ENCODE results near the gene TGFBRAP1.

The TGFBRAP1 gene, protein sequence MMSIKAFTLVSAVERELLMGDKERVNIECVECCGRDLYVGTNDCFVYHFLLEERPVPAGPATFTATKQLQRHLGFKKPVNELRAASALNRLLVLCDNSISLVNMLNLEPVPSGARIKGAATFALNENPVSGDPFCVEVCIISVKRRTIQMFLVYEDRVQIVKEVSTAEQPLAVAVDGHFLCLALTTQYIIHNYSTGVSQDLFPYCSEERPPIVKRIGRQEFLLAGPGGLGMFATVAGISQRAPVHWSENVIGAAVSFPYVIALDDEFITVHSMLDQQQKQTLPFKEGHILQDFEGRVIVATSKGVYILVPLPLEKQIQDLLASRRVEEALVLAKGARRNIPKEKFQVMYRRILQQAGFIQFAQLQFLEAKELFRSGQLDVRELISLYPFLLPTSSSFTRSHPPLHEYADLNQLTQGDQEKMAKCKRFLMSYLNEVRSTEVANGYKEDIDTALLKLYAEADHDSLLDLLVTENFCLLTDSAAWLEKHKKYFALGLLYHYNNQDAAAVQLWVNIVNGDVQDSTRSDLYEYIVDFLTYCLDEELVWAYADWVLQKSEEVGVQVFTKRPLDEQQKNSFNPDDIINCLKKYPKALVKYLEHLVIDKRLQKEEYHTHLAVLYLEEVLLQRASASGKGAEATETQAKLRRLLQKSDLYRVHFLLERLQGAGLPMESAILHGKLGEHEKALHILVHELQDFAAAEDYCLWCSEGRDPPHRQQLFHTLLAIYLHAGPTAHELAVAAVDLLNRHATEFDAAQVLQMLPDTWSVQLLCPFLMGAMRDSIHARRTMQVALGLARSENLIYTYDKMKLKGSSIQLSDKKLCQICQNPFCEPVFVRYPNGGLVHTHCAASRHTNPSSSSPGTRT

GRCh38 chr2:105329561-105330495 lies at the start of gene TGFBRAP1:
Gene TGFBRAP1, minus strand, starts transcription at chr2:105329735. Its CDS starts 21,434 bp downstream, at chr2:105308301.
- DNase-seq: no peak

GRCh38 chr2:105378921-105379383 lies 49.4 kb upstream of the TGFBRAP1 start:
- DNase-seq: no peak

DNA sequence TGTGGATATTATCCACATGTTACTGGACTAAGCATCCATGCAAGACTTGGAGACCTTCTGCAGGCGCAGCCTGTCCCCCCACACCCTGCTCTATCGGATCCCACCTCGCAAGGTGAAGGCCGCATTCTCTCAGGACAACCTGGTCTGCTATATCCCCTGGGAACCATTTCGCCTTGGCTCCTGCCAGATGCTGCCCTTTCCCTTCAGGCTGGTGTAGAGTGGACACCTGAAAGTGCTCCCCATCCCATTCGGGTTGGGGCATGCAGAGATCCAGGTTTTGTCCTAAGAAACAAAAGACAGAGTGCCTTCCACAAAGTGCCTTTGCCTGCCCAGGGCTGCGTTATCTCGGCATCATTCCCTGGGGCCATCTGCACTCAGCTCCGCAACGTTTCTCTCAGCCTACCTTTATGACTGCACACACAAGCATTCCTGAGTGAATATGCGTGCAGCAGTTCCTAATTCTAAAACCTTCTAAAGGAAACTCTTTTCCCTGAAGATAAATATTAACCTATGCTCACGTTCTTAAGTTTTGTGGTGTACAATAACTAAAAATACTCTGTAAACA lies 48.8 kb upstream of the TGFBRAP1 start:
- DNase-seq: no peak

GRCh38 chr2:105377871-105378270 lies 48.3 kb upstream of the TGFBRAP1 start:
- DNase-seq: no peak

GRCh38 chr2:105376789-105377240 lies 47.3 kb upstream of the TGFBRAP1 start:
- DNase-seq: no peak

DNA sequence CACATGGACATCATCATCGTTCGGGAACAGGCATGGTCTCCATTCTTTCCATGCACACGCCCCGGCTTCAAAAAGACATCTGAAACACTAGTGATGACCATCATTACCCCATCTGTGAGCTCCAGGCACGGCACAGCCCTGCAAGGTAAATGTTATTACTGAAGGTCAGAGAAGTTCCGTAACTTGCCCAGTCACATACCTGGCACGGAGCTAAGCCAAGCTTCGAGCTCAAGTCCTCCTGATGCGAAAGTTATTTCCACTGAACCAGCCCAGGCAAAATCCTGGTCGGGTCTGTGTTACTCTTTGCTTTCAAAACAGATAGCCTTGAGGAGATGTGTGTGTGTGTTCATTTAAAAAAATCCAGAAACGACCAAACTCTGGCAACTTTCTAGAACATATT lies 46.5 kb upstream of the TGFBRAP1 start:
- no peak for DNase-seq

DNA sequence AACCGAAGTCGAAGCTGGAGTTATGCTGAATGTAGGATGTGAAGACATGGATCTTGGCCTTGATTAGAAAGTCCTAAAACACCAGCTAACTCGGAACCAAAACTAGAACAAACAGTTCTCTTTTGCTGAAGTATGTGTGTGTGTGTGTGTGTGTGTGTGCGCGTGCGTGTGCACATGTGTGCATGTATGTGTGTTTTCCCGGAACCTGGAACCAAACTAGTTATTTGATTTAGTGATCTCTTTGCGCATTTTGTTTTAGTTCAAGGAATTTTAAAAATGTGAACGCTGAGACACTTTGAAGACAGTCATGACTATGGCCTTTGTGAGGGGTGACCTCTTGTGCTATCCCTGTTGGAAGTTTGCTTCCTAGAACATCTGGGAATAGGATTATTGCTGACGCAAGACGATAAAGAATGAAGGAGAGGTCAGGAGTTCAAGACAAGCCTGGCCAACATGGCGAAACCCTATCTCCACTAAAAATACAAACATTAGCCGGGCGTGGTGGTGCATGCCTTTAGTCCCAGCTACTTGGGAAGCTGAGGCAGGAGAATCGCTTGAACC lies 45.5 kb upstream of the TGFBRAP1 start:
- no peak for DNase-seq

DNA sequence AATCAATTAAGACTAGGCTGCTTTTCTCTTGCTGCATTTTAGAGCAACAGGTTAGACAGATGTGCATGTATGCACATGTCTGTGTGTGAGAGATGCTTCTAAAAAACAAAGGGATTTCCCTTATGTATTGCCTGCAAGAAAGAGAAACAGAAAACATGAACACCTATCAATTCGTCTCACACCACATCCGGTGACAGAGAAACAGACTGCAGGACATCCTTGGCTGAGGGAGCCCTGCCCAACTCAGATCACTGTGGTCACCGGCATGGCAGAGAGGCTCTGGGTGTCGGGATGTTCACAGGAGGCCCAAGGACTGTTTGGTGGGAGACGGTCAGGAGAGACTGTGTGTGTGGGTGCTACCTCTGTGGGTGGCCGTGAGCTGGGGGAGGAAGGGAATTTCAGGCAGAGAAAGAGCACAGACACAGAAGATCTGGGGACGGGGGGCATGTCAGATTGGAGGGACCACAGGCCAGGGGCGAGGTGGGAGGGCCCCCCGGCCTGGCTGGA lies 44.4 kb upstream of the TGFBRAP1 start:
- DNase-seq: no peak

- no peak for DNase-seq
Observed at GRCh38 chr2:105373344-105373781, 43.8 kb upstream of the TGFBRAP1 start.

DNA sequence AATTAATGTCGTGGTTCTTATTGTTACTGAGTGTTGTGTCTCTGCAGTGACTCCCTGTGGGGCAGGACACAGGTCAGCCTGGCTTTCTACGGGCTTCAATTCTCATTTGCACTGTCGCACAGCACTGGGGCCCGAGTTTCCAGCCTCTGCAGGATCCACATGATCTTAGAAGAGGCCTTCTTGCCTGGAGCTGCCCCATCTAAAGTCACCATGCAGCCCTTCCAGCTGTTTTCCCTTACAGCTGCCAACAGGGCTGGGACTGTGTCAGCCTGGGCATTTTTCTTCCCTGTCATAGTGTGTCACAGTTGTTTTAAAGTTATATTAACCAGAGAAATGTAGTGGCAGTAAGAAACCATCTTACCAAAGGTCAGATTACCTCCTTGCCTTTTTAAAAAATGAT lies 42.3 kb upstream of the TGFBRAP1 start:
- no peak for DNase-seq

DNA sequence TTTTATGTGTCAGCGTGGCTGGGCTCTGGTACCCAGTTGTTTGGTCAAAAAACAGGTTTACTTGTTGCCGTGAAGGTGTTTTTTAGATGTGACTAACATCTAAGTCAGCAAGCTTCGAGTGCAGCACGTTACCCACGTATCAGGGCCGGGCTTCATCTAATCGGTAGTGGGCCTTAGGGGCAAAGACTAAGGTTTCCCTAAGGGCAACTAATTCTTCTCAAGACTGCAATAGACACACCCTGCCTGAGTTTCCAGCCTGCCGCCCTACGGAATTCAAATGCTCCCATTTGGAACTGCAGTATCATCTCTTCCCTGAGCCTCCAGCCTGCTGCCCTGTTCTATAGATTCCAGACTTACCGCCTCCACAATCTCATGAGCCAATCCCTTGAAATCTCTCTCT lies 41.6 kb upstream of the TGFBRAP1 start:
- no peak for DNase-seq

GRCh38 chr2:105369777-105370690 lies 40.5 kb upstream of the TGFBRAP1 start:
- peak; percentile 74 for DNase-seq

GRCh38 chr2:105368759-105369408 lies 39.3 kb upstream of the TGFBRAP1 start:
- DNase-seq: no peak

DNA sequence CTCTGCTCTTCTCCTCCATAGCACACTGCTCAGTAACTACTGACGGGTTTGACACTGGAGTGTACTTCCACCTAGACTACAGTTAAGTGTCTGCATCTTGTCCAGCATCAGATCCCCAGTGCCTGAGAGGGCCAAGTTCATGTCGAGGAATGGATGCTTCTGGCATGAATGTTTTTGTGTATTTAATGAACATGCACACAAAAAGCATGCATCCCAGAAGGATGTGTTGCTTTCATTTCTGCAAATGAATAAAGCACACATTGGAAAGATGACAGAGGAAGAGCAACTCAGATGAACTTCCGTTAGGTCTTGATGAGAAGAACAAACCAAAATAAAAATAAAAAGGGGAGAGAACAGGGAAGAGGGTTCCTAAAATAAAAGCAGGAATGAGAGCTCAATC lies 35.7 kb upstream of the TGFBRAP1 start:
- no peak for DNase-seq

DNA sequence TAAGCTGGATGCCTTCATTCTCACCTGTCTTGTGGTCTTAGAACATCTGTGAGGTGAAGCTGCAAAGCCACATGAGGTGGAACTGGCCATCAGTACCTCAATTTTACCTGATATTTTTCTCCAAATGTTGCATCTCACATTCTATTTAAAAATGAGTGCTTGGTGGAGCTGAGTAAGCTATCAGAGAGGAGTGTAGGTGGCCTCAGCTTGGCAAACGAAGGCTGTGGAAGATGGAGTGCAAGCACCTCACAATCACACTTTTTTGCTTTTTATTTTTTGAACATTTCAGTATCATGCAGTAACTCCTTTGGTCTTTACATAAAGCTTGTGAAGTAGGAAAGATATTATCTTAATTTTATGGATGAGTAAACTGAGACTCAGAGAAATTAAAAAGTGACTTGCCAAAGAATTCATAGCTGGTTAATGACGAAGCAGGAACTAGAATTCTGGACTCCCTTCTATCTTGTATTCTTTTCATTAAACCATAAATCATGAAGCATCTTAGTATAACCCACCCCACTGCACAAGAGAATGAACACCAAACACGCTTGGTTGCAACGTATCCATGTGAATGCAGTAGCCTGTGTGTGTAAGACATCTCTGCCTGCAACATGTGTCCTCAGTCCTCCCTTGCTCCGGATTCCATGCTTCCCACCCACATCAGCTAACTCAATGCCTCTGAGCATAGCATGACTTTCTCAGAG lies 35.1 kb upstream of the TGFBRAP1 start:
- DNase-seq: no peak

- no peak for DNase-seq
Observed at GRCh38 chr2:105362862-105363591, 33.5 kb upstream of the TGFBRAP1 start.

DNA sequence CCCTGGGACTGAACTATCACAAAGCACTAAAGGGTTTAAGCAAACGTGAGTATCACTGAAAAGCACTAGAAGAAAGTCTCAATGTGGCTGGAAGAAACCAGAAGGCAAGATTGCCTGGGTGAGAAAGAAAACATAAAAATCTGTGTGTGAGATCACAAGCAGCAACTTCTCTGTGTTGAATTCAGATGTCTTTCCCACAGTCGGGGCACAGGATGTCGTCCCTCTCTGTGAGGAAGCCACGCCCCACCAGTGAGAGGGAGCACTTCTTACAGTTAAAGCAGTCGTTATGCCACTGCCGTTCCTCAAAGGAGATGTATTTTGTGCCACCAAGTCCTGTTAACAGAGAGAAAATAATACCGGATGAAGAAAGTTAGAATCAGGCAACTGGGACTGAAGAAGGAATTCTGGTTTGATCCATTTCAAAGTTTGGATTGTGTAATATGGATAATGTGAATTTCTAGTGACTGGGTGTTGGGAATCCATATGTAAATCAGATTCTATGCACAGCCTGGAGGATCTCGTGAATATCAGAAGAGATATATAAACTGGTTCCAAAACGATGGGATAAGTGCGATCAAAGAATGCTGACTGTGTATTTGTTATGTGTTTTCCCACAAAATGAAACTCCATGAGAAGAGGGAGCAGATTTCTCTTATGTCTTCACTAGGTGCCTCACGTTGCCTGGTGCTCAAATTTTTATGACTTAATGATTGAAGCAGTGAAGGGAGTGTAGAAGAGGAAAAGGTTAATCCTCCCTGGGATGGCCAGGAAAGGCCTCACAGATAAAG lies 31.8 kb upstream of the TGFBRAP1 start:
- no peak for DNase-seq

- DNase-seq: no peak
Observed at GRCh38 chr2:105358593-105358992, 29.1 kb upstream of the TGFBRAP1 start.

Measured in NCI-H2107 (cell line).